HG03108 (cell line): Measurements from ENCODE around the gene MED13.
"Not testable (repeated sequence)": the region's sequence is repeated elsewhere in the genome, so short reads cannot be mapped to it uniquely, and the experiment has no call there.

ENCODE experiments used
- ATAC-seq: cut with Tn5 transposase; IDR thresholded peaks from one replicate; pipeline ENCODE4 v1.9.1; 2021; ENCODE audit warnings: moderate library complexity; ENCODE audit not compliant: unreplicated experiment

Gene MED13

DNA sequence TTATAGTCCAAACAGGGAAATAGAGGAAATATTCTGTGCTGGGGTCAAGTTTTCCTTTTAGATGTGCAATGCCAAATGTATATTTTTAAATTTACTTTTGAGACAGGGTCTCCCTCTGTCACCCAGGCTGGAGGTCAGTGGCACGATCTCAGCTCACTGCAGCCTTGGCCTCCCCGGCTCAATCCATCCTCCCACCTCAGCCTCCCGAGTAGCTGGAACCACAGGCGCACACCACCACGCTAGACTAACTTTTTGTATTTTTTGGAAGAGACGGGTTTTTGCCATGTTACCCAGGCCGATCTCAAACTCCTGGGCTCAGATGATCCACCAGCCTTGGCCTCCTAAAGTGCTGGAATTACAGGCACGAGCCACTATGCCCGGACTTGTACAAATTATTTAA, 25.8 kb upstream of the MED13 start:
- ATAC-seq = no peak

DNA sequence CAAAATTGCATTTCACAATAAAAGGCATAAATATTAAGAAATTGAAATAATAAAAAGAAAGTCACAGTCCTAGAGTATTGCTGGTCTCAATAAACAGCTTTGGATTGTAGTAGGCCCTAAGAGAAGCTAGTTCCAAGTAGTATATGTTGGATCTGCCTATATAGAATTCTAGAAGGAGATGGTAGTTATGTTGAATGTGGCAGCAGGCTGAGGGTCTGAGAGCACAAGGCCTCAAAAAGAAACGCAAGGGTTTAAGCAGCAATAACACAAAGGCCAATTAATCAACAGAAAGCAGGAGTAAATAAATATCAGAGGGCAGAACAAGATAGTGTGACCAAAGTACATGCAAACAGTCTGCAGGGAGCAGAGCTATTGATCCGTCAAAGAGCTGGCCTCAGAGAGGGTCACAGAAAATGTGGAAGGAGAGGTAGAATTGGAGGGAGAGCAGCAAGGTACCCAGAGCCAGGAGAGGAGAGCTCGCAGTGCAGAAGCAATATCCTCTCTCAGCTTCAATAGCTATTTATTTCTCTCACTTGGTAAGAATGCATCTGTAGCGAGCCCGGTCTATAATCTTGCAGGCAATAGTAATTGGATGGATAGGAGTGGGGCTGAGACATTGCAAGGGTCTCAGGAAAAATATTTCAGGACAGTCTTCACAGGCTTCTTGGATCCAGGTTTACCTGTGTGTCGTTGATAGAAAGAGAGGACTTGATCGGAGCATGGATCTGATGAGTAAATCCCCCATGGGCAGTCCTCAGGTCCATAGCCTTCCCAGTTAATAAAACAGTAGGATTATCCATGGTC, 25.1 kb upstream of the MED13 start:
- no peak for ATAC-seq

DNA sequence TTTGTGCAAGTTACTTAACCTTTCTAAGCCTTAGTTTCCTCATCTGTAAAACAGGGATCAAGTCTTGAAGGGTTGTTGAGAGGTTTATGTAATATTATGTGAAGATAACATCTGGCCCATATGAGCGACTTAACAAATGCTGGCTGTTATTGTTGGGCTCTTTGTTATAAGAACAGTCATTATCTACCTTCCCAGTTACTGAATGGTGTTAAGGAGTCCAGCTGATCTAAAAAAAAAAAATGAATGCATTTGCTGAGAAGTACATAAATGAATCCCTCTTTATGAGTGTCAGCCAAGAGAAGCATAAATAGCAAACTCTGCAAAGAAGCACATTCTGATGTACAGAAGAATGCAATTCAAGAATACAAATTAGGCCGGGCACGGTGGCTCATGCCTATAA, 24.3 kb upstream of the MED13 start:
- no peak for ATAC-seq

DNA sequence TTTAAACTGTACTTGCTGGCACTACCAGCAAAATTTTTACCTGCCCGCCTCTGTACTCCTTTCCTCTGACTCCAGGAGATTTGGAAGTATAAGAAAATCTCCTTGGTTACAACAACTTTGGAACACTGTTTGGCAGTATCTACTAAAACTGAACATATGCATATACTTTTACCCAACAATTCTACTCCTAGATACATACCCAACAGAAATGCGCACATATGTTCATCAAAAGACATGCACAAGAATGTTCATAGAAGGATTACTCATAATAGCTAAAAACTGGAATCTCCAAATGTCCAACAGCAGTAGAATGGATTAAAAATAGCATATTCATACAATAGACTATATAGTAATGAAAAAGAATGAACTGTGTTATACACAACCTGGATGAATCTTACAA, 21.7 kb upstream of the MED13 start:
- ATAC-seq = no peak

DNA sequence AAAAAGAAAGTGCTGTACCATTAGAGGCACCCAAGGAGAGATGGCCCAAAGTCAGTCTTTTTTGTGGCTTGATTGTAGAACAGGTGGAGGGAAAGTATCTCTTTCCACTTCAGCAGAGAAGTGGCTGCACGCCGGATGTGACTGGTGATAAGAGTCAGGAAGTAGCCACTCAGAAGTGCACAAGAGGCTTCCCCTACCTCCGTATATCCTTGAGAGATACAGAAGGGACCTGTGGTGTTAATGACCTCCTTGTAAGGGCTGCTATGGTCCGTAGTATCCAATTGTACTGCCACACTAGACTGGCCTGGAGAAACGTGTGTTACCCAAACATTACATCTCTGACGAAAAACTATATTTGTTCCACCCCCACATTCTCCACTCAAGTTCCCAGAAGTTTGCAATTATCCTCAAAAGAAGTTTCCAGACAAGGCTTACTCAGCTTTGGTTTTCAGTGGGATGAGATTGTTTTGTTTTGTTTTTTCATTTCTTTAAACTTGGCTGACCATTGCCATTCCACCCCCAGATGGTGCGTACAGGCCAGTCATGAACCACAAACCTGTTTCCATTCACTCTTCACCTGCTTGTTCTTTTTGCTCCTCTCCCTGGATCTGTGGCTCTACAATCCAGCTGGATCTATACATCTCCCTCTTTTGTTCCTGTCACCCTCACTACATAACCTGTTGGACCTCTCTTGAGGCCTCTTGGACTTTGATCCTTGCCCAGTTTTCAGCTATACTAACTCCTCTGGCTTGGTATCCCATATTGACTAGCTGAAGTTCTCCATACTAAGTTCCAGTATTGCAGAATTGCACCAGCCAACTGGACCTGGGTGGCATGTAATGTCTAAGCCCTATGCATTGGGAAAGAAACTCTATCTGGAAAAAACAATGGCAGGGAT, 20.7 kb upstream of the MED13 start:
- no peak for ATAC-seq

DNA sequence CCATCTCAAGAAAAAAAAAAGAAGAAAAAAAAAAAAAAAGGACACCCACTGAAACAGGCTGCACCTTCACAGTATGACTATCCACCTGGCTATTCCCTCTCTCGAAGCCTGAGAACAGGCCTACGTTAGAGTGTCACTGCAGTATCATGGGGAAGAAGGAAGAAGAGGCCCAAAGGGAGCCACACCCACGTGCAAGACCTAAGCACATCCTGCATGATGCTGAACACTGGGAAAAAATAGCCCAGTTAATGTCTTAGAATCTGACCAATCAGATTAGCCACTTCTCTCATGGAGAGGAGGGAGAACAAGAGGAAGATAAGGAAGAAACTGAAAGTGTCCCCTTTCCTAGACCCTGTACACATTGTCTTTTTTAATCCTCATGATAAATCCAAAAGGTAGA, 19.5 kb upstream of the MED13 start:
- no peak for ATAC-seq

DNA sequence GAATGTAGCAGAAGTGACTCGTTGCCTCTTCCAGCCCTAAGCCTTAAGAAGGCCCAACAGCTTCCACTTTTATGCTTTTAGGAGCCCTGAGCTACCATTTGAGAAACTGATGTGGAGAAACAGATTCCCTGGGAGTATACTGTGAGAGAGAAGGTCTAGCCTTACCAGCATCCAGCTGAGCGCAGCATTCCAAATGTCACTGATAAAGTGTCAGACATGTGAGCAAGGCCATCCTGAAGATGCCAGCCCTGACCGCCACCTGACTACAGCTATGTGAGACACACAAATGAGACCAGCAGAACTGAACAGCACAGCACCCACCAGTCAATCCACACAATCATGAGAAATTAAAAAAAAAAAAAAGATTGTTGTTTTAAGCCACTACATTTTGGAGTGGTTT, 18.6 kb upstream of the MED13 start:
- no peak for ATAC-seq

DNA sequence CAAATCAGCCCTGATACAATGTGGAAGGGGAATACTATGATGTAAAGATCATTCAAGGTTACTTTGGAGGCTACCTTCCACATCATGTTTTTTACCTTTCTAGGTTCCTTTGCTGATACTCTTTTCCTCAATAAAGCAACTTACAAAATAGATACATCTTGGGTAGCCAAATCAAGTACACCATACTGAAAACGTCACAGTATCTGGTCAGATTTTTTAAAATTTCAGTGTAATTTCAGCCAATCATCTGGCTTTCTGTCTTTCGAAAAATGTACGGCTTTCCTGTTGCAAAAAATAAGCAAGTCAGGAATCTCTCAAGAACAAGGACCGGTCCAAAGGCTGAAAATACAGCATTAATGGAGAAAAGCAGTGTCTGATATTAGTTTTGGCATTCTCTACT, 15.6 kb upstream of the MED13 start:
- no peak for ATAC-seq

DNA sequence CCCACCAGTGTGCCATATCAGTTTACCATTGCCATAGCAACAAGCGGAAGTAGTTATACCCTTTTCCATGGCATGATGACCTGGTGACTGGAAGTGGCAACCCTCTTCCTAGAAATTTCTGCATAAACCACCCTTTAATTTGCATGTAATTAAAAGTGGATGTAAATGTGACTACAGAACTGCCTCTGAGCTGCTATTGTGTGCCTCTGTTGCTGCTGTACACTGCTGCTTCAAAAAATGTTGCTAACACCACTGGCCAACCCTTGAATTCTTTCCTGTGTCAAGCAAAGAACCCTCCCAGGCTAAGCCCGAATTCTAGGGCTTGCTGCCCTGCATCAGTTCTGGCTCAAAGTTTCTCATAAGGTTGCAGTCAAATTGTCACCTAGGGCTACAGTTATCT, 12.9 kb upstream of the MED13 start:
- no peak for ATAC-seq

DNA sequence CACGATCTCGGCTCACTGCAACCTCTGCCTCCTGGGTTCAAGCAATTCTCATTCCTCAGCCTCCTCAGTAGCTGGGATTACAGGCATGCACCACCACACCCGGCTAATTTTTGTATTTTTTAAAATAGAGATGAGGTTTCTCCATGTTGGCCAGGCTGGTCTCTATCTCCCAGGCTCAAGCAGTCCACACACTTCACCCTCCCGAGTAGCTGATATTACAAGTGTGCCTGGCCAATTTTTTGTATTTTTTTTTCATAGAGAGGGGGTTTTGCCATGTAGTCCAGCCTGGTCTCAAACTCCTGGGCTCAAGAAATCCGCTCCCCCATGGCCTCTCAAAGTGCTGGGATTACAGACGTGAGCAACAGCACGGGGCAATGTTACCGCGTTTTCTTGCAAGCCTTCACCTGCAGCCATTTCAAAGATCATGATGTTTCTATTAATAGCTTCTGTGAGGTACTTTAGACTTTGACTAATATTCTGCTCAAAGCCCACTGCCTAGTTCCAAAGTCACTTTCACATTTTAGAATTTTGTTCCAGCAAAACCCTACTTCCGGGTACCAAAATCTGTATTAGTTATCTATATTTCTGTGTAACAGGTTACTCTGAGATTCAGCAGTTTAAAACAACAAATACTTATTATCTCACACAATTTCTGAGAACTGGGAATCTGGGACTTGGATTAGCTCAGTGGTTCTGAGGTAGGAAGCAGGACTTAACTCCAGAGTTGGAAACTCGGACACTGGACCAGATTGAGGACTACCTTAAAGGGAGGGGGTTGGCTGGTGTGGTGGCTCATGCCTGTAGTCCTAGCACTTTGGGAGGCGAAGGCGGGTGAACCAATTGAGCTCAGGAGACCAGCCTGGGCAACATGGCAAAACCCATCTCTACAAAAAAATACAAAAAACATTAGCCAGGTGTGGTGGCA, 12.0 kb upstream of the MED13 start:
- no peak for ATAC-seq

DNA sequence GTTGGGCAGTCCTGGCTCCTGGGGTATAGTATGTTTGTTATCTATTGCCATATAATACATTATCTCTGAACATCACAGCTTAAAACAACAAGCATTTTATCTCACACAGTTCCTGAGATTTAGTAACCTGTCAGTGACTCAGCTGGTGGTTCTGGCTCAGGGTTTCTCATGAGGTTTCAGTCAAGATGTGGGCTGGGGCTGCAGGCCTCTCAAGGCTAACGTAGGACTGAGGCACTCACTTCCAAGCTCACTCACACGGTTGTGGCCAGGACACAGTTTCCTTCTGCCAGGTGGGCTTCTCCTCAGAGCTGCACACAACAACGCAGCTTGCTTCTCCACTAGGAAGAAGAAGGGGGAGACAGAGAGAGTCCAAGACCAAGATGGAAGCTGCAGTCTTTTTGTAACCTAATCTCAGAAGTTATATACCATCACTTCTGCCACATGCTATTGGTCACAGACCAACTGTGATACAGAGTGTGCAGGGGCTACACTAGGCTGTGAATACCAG, 10.3 kb upstream of the MED13 start:
- ATAC-seq = no peak

DNA sequence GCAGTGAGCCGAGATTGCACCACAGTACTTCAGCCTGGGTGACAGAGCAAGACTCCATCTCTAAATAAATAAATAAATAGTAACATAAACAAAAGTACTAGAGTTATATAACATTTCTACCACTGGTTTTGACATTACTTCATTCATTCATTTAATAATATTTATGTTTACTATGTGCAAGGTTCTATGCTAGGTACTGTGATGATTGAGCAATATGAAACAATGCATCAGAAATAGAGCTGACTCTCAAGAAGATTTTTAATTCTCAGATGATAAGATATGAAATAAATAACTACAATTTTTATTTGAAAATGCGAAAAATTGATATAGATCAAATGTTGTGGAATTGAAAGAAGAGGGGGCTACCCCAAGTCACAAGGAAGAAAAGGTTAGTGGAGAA, 8.9 kb upstream of the MED13 start:
- ATAC-seq = no peak

DNA sequence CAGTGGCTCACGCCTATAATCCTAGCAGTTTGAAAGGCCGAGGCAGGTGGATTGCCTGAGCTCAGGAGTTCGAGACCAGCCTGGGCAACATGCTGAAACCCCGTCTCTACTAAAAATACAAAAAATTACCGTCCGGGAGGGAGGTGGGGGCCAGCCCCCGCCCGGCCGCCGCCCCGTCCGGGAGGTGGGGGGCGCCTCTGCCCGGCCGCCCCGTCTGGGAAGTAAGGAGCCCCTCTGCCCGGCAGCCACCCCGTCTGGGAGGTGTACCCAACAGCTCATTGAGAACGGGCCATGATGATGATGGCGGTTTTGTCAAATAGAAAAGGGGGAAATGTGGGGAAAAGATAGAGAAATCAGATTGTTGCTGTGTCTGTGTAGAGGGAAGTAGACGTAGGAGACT, 7.8 kb upstream of the MED13 start:
- not testable (repeated sequence) for ATAC-seq

DNA sequence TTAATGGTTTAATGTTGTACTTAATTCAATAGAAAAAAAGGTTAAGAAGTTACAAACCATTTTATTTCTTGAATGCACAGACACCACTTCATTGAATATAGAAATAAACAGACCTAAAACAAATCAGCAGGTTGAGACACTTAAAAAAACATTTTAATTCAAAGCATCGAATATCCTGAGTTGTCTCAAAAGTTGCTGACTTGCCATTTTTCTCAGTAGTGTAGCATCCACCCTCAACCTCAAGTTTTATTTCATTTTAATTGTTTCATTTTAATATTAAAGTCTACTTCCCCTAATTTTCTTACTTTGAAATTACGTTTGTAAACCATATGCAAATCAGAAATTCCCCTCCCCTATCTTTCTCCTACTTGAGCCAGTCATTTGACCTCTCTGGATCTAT, 5.8 kb upstream of the MED13 start:
- ATAC-seq = no peak

DNA sequence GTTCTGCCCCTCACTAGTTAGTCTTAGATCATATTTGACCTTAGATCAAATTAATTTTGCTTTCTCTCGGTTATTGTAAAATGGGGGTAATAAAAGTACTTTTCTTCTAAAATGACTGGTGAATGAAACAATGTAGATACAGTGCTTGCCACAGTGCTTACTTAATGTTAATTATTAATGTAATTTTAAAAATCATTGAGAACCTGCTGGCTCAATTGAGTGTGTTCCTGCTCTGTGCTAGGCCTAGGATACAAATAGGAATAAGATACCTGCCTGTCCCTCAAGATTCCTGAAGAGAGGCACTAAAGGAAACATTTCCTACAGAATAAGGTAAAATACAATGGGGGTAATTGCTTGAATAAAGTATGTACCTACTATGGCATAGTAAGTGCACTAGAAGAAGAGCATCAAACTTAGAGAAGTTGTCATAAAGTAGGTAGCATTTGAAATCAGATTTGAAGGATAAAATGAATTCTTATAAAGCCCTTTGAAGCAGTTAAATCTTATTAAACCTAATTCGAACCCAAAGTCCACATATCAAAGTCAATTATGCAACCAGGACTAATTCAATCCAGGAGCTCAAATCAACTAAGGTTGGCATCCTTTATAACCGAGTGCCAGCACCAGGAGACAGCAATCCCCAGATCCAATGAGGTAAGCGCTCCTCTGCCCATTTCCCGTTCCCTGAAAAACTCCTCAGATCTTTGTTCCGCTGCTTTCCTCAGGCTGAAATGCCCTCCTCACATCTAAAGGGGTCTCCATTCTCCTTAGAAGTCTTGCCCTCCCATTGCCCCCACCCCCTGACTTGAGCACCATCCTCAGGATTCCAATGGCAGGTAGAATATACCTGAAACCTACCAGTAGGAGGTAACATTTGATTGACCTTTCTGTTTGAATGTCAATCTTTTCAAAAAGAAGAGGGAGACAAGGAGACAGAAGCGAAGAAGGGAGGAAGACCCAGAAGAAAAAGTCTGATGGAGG, 2.4 kb upstream of the MED13 start:
- no peak for ATAC-seq

DNA sequence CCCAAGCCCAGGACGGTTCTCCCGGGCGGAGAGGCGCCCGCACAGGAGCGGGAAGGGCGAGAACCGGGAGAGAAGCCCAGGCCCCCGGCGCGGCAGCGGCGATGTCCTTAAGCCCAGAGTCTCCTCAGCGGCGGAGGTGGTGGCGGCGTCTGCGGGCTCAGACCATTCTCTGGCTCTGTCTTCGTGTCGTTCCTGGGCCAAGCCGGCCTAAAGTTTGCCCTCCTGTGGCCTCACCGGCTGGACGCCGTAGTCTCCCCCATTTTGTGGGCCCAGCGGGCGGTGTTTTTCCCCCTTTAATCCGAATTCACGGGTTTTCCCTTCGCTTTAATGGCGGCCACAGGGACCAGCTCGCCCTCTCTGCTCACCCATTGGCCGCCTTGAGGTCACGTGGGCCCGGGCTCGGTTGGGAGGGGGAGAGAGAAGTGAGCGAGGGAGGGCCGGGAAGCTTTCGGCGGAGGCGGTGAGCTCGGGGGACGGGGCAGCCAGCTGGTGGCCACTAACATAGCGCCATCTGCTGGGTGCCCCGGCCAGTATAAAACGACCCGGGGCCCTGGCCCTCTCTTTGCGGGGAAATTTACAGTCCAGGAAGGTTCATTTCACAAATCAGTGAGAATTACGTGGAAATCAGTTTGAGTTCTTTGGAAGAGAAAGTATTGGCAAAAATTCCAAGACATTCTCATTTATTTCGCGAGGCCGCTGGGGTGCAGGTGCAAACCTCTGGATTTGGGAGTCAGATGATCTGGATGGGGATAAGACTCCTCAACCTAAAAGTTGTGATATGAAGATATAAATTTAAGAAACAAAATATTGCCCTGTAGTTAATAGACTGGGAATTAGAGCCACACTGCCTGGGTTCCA, 762 bp upstream of the MED13 start:
- peak; percentile 94 for ATAC-seq

DNA sequence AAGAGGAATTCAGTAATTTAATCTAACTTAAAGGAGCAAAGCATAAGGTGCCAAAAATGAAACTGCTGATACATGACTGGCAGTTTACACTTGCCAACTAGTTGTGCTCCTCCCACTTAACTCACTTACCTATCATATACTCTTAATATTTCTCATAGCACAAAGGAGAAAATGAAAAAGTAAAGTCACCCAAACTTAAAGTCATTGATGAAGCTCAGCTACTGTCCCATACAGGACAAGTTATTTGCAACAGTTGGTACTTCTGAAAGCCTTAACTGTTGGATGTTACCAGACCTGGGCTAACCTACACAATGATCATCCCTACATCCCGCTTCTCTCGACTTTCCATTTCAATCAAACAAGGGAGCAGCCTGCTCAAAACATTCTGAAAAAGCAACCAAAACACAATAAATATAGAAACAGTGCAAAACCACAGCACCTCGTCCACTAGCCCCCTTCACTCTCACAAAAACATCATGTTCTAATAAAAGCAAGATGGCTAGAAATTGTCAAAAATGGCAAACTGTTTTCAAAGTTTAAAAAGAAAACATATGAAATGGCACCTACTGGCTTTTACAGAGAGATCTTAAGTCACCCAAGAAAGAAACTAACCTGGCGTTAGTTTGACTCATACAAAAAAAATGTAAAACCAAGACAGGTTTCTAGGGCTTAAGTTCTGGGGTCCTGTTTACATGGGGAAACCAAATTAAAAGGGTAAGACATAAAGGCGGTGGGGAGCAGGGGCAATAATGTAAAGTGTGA, 868 bp downstream of the MED13 start:
- no peak for ATAC-seq

DNA sequence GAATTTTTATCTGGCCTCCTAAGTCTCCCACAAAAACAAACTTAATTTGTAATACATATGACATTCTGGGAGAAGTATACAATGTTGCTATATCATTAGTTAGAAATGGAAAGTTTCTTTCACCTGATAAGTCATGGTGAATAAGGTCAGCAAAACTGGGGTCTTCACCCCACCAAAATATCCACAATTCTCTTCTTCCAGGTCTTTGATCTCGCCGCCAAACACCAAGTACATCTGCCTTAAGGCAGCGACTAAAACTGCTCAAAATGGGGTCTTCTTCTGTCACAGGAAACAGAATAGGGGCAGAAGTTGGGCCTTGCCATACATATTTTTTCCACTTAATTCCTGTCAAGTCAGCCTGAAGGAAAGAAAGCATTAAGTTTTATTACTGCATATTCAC, 2.1 kb downstream of the MED13 start:
- ATAC-seq = no peak
